ENCODE results near the gene CAMKK1. TPM values are rescaled to one million over a fixed set of nuclear protein-coding genes. Genes with fewer than 3 reads are reported as not detected.
A peak's percentile ranks its signal among the peaks of the same experiment; 100 is the strongest.

Gene CAMKK1
- total and polyA plus RNA-seq, 9 donors = 2.8 to 15.1 (median 7.1) TPM

DNA sequence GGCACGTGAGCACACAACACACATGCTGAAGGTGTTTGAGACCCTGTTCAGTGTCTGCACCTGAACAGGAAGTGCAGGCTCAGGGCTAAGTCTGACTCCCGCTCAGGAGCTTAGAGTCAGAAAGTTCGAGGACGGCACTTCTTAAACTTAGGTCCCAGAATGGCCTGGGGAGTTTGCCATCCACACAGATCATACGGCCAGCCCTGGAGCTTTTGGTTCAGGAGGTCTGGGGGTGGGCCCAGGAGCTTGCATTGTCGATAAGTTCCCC lies 4.0 kb upstream of the CAMKK1 start:
- TF ChIP-seq POLR2A (IDR thresholded peaks at IDR 0.05) = no peak
- TF ChIP-seq, protein P1, sequence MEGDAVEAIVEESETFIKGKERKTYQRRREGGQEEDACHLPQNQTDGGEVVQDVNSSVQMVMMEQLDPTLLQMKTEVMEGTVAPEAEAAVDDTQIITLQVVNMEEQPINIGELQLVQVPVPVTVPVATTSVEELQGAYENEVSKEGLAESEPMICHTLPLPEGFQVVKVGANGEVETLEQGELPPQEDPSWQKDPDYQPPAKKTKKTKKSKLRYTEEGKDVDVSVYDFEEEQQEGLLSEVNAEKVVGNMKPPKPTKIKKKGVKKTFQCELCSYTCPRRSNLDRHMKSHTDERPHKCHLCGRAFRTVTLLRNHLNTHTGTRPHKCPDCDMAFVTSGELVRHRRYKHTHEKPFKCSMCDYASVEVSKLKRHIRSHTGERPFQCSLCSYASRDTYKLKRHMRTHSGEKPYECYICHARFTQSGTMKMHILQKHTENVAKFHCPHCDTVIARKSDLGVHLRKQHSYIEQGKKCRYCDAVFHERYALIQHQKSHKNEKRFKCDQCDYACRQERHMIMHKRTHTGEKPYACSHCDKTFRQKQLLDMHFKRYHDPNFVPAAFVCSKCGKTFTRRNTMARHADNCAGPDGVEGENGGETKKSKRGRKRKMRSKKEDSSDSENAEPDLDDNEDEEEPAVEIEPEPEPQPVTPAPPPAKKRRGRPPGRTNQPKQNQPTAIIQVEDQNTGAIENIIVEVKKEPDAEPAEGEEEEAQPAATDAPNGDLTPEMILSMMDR (IDR thresholded peaks at IDR 0.05) = no peak
- no peak for TF ChIP-seq EP300 (IDR thresholded peaks at IDR 0.05)
- WGBS, 3 donors = 84 to 93% (median 91%) methylated on average over 6 of the region's 6 CpGs
- Histone ChIP-seq H3K27ac (no peak overlapping the region), H3K36me3 (no peaks in the 10 kb centered on the region), H3K4me3 (no peak overlapping the region), H3K9me3 (no peaks in the 10 kb centered on the region), H3K27me3 (no peaks in the 10 kb centered on the region), H3K4me1 (ENCODE audit: insufficient read depth) (peaks cover 21% of the 10 kb centered on the region)
- DNase-seq = no peak
- intact Hi-C loops (cut with DNase I) = no loop called here

- DNase-seq = peak in 4 of 5 donors; percentile 51 to 60 (median 55)
- WGBS, 3 donors = 51 to 59% (median 52%) methylated on average over 12 to 15 of the region's 15 CpGs
- no peaks in the 10 kb centered on the region for H3K36me3 ChIP-seq
- H3K27ac ChIP-seq = peak overlapping the region in 1 of 2 donors; percentile 23
- H3K9me3 ChIP-seq = no peaks in the 10 kb centered on the region
- H3K4me3 ChIP-seq = no peak overlapping the region
- TF ChIP-seq EP300 (IDR thresholded peaks at IDR 0.05) = no peak
- no peak for TF ChIP-seq POLR2A (IDR thresholded peaks at IDR 0.05)
- TF ChIP-seq, protein P1 (IDR thresholded peaks at IDR 0.05) = no peak
- H3K4me1 ChIP-seq (ENCODE audit: insufficient read depth) = peaks cover 23% of the 10 kb centered on the region
- intact Hi-C loops (cut with DNase I) = no loop called here
- no peaks in the 10 kb centered on the region for H3K27me3 ChIP-seq
Observed at GRCh38 chr17:3896108-3896967, 3.5 kb upstream of the CAMKK1 start.

DNA sequence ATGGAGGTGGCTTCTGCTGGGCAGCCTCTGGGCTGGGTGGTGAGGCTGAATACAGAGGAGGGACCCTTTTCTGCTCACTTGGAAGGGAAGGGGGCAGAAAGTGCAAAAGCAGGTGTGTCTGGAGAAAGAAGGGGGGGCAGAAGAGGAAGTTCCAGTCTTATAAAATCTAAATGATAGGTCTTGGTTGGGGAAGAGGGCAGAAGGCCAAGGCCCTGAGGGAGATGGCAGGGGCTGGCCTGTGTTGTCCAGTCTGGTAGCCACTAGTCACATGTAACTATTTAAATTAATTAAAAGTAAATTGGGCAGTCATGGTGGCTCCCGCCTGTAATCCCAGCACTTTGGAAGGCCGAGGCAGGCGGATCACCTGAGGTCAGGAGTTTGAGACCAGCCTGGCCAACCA lies 2.5 kb upstream of the CAMKK1 start:
- no peak for DNase-seq
- 95 to 97% (median 96%) methylated on average over 3 of the region's 3 CpGs for WGBS, 3 donors
- Histone ChIP-seq H3K4me3 (no peak overlapping the region), H3K27me3 (no peaks in the 10 kb centered on the region), H3K27ac (peak overlapping the region in 1 of 2 donors; percentile 26), H3K4me1 (ENCODE audit: insufficient read depth) (peaks cover 23% of the 10 kb centered on the region), H3K36me3 (no peaks in the 10 kb centered on the region), H3K9me3 (no peaks in the 10 kb centered on the region)
- intact Hi-C loops (cut with DNase I) = no loop called here
- TF ChIP-seq POLR2A (IDR thresholded peaks at IDR 0.05) (no peak), EP300 (IDR thresholded peaks at IDR 0.05) (no peak)
- TF ChIP-seq, protein P1 (IDR thresholded peaks at IDR 0.05) = no peak

DNA sequence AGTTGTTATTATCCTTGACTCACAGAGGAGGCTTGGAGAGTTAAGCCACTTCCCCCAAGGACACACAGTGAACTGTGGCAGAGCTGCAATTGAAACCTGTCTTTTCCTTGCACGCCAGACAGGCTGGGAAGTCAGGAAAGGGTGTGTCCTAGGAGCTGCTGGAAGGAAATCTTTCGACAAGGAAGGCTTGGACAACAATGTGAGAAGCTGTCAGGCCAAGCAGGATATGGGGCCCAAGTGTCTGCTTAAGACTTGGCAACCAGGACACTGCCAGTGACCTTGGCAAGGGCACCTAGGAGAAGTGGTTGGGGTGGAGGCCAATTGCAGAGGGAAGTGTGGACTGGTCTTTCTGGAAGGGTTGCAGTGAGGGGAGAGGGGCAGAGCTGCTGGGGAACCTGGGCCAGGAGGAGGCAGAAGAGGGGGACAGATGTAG lies 2.1 kb upstream of the CAMKK1 start:
- no peak for DNase-seq
- Histone ChIP-seq H3K27me3 (no peaks in the 10 kb centered on the region), H3K4me3 (no peak overlapping the region), H3K27ac (peak overlapping the region in 1 of 2 donors; percentile 66), H3K4me1 (ENCODE audit: insufficient read depth) (peaks cover 23% of the 10 kb centered on the region), H3K9me3 (no peaks in the 10 kb centered on the region), H3K36me3 (no peaks in the 10 kb centered on the region)
- TF ChIP-seq EP300 (IDR thresholded peaks at IDR 0.05) = no peak
- TF ChIP-seq, protein P1 (IDR thresholded peaks at IDR 0.05) = no peak
- no peak for TF ChIP-seq POLR2A (IDR thresholded peaks at IDR 0.05)
- intact Hi-C loops (cut with DNase I) = no loop called here
- 9 to 23% (median 20%) methylated on average over 2 of the region's 2 CpGs for WGBS, 3 donors

All from ovary (tissue), 9 donors.